ENCODE data around the gene GBP3. TPM values are rescaled to one million over a fixed set of nuclear protein-coding genes. Genes with fewer than 3 reads are reported as not detected.

Gene GBP3
- total and polyA plus RNA-seq, 4 donors, result 2.0 to 8.8 (median 4.4) TPM

- Histone ChIP-seq H3K27ac (ENCODE audit: low read depth in 1 of 2, low read length in 2 of 2) (no peak overlapping the region), H3K9ac (ENCODE audit: low read depth in 1 of 2, low read length in 2 of 2) (no peak overlapping the region), H3K4me1 (ENCODE audit: control insufficient read depth in 4 of 4, insufficient read depth in 4 of 4, low read length in 3 of 4) (peaks cover 0 to 3% (median 0%) of the 10 kb centered on the region in 4 donors), H3K4me3 (ENCODE audit: low read depth in 1 of 3, low read length in 3 of 3) (no peak overlapping the region), H3K9me3 (ENCODE audit: control insufficient read depth in 4 of 4, low read length in 3 of 4) (no peaks in the 10 kb centered on the region), H3K36me3 (ENCODE audit: control insufficient read depth in 4 of 4, insufficient read depth in 3 of 4, low read depth in 1 of 4, low read length in 3 of 4) (peaks cover 0 to 2% (median 0%) of the 10 kb centered on the region in 4 donors), H3K27me3 (ENCODE audit: control insufficient read depth in 4 of 4, insufficient read depth in 4 of 4, low read length in 3 of 4) (no peaks in the 10 kb centered on the region)
- TF ChIP-seq NR2F2 (IDR thresholded peaks at IDR 0.05) (no peak), ZBTB33 (IDR thresholded peaks at IDR 0.05) (no peak), MAX (IDR thresholded peaks at IDR 0.05) (no peak), HNF4G (IDR thresholded peaks at IDR 0.05) (no peak)
- no peak for DNase-seq (ENCODE audit: low spot score)
These were observed 21.2 kb downstream of the GBP3 start for GRCh38 chr1:89001510-89001909.

GRCh38 chr1:88998716-88999115, 23.9 kb downstream of the GBP3 start:
- Histone ChIP-seq H3K27ac (ENCODE audit: low read depth in 1 of 2, low read length in 2 of 2) (no peak overlapping the region), H3K36me3 (ENCODE audit: control insufficient read depth in 4 of 4, insufficient read depth in 3 of 4, low read depth in 1 of 4, low read length in 3 of 4) (no peaks in the 10 kb centered on the region), H3K27me3 (ENCODE audit: control insufficient read depth in 4 of 4, insufficient read depth in 4 of 4, low read length in 3 of 4) (no peaks in the 10 kb centered on the region), H3K9me3 (ENCODE audit: control insufficient read depth in 4 of 4, low read length in 3 of 4) (no peaks in the 10 kb centered on the region), H3K4me3 (ENCODE audit: low read depth in 1 of 3, low read length in 3 of 3) (no peak overlapping the region), H3K9ac (ENCODE audit: low read depth in 1 of 2, low read length in 2 of 2) (no peak overlapping the region), H3K4me1 (ENCODE audit: control insufficient read depth in 4 of 4, insufficient read depth in 4 of 4, low read length in 3 of 4) (peaks cover 0 to 3% (median 0%) of the 10 kb centered on the region in 4 donors)
- DNase-seq (ENCODE audit: low spot score), result no peak
- TF ChIP-seq CTCF (IDR thresholded peaks at IDR 0.05; ENCODE audit: low read depth, low read length, missing input control), result peak; percentile 65
- TF ChIP-seq NR2F2 (IDR thresholded peaks at IDR 0.05), result no peak
- no peak for TF ChIP-seq YY1 (IDR thresholded peaks at IDR 0.05)
- no peak for TF ChIP-seq REST (IDR thresholded peaks at IDR 0.05)
- peak; percentile 88 to 90 for TF ChIP-seq RAD21 (IDR thresholded peaks at IDR 0.05)
- no peak for TF ChIP-seq TAF1 (conservative IDR thresholded peaks at IDR 0.05)
- TF ChIP-seq MAX (IDR thresholded peaks at IDR 0.05), result no peak
- peak; percentile 22 to 56 for TF ChIP-seq RXRA (IDR thresholded peaks at IDR 0.05)
- 4% methylated on average over 2 of the region's 2 CpGs for WGBS
